H1 (cell line): ENCODE data around the gene ABCA1.

Experiments
- EZH2 ChIP-seq: fragments of 200-600 bp; sonication (generic); IDR thresholded peaks from 2 replicates; pipeline ENCODE4 v1.7.1; 2012; ENCODE audit warnings: low read depth, mild to moderate bottlenecking, moderate library complexity, low read length, inconsistent platforms; ENCODE audit not compliant: severe bottlenecking
- SP2 ChIP-seq: IDR thresholded peaks from 2 replicates; pipeline ENCODE4 v1.6.1; 2012; ENCODE audit warnings: mild to moderate bottlenecking, low read length, inconsistent platforms
- SRF ChIP-seq: IDR thresholded peaks from 2 replicates; pipeline ENCODE4 v1.6.1; 2011; ENCODE audit warnings: mild to moderate bottlenecking, low read depth, low read length, moderate library complexity
- TF ChIP-seq, protein P1 (sequence below), 3 experiments: IDR thresholded peaks; 1 replicate in 2 of 3; 2 replicates in 1 of 3; pipeline versions ENCODE4 v1.5.1 to v1.6.1; 2011; ENCODE audit warnings: low read length in 3 of 3, mild to moderate bottlenecking in 3 of 3, inconsistent platforms in 2 of 3, low read depth in 1 of 3, moderate library complexity in 1 of 3; ENCODE audit not compliant: insufficient read depth in 1 of 3; ENCODE audit errors: control extremely low read depth in 1 of 3

GRCh38 chr9:104772714-104773510 is 155.0 kb downstream of the ABCA1 start:
- TF ChIP-seq, protein P1, sequence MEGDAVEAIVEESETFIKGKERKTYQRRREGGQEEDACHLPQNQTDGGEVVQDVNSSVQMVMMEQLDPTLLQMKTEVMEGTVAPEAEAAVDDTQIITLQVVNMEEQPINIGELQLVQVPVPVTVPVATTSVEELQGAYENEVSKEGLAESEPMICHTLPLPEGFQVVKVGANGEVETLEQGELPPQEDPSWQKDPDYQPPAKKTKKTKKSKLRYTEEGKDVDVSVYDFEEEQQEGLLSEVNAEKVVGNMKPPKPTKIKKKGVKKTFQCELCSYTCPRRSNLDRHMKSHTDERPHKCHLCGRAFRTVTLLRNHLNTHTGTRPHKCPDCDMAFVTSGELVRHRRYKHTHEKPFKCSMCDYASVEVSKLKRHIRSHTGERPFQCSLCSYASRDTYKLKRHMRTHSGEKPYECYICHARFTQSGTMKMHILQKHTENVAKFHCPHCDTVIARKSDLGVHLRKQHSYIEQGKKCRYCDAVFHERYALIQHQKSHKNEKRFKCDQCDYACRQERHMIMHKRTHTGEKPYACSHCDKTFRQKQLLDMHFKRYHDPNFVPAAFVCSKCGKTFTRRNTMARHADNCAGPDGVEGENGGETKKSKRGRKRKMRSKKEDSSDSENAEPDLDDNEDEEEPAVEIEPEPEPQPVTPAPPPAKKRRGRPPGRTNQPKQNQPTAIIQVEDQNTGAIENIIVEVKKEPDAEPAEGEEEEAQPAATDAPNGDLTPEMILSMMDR (IDR thresholded peaks at IDR 0.05; ENCODE audit: control extremely low read depth in 1 of 3, insufficient read depth in 1 of 3, low read depth in 1 of 3, low read length in 3 of 3): no peak
- no peak for TF ChIP-seq EZH2
- TF ChIP-seq SP2: no peak
- no peak for TF ChIP-seq SRF
